Neural crest cell (in vitro differentiated cells): ENCODE data around the gene CRHBP. TPM values are rescaled to one million over a fixed set of nuclear protein-coding genes. Genes with fewer than 3 reads are reported as not detected.
A peak's percentile ranks its signal among the peaks of the same experiment; 100 is the strongest.
"Not testable (repeated sequence)": the region's sequence is repeated elsewhere in the genome, so short reads cannot be mapped to it uniquely, and the experiment has no call there.

Experiments used
- DNase-seq: peaks from one replicate; pipeline ENCODE4 v3.0.0; 2021; ENCODE audit warnings: low read depth, mixed read lengths, low spot score
- H3K27ac Mint-ChIP-seq: one replicate; pipeline ENCODE4 v1.8.0; 2021; ENCODE audit warnings: mild to moderate bottlenecking, mixed read lengths; ENCODE audit not compliant: unreplicated experiment
- H3K27me3 Mint-ChIP-seq: 2 replicates; pipeline ENCODE4 v1.8.0; 2021; ENCODE audit warnings: low read depth, mild to moderate bottlenecking, mixed read lengths
- H3K36me3 Mint-ChIP-seq: 2 replicates; pipeline ENCODE4 v1.8.0; 2021; ENCODE audit warnings: low read depth, mild to moderate bottlenecking, mixed read lengths
- H3K4me1 Mint-ChIP-seq: 2 replicates; pipeline ENCODE4 v1.8.0; 2021; ENCODE audit warnings: mixed read lengths
- H3K4me3 Mint-ChIP-seq: one replicate; pipeline ENCODE4 v1.8.0; 2021; ENCODE audit warnings: mild to moderate bottlenecking, mixed read lengths
- H3K9me3 Mint-ChIP-seq: 2 replicates; pipeline ENCODE4 v1.8.0; 2021; ENCODE audit warnings: mixed read lengths
- total RNA-seq: library from RNA; stranded (reverse); gene quantifications from 2 replicates; pipeline ENCODE4 v1.2.1, GENCODE V29; 2021
- TF ChIP-seq, protein P1 (sequence below): fragments of 200-600 bp; sonication (generic); conservative IDR thresholded peaks from 2 replicates; pipeline ENCODE4 v1.5.0; 2021; ENCODE audit warnings: antibody characterized with exemption, mild to moderate bottlenecking

Gene CRHBP
- total RNA-seq, 1 donor from 2014 or later: 0.21 TPM

DNA sequence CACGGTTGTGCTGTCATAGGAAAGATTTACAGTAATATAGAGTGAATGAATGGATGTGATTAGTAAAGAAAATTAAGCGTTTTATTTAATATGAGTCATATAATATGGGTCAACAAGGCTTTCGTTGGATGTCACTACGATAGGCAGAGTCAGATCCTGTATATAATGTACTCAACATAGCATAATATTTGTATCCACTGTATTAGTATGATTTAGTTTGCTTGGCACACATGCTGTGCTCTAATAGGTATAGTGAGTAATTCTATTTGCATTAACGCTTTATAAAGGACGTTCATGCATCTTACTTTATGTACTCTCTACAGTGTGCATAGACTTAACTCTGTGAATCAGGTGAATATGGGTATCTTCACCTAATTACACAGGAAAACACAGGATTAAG lies 41.5 kb downstream of the CRHBP start:
- no peak for DNase-seq
- TF ChIP-seq, protein P1, sequence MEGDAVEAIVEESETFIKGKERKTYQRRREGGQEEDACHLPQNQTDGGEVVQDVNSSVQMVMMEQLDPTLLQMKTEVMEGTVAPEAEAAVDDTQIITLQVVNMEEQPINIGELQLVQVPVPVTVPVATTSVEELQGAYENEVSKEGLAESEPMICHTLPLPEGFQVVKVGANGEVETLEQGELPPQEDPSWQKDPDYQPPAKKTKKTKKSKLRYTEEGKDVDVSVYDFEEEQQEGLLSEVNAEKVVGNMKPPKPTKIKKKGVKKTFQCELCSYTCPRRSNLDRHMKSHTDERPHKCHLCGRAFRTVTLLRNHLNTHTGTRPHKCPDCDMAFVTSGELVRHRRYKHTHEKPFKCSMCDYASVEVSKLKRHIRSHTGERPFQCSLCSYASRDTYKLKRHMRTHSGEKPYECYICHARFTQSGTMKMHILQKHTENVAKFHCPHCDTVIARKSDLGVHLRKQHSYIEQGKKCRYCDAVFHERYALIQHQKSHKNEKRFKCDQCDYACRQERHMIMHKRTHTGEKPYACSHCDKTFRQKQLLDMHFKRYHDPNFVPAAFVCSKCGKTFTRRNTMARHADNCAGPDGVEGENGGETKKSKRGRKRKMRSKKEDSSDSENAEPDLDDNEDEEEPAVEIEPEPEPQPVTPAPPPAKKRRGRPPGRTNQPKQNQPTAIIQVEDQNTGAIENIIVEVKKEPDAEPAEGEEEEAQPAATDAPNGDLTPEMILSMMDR: no peak
- Mint-ChIP-seq H3K27ac (no peak overlapping the region), H3K4me3 (no peak overlapping the region), H3K36me3 (no peaks in the 10 kb centered on the region), H3K4me1 (no peaks in the 10 kb centered on the region), H3K9me3 (no peaks in the 10 kb centered on the region), H3K27me3 (peaks cover 11% of the 10 kb centered on the region)

DNA sequence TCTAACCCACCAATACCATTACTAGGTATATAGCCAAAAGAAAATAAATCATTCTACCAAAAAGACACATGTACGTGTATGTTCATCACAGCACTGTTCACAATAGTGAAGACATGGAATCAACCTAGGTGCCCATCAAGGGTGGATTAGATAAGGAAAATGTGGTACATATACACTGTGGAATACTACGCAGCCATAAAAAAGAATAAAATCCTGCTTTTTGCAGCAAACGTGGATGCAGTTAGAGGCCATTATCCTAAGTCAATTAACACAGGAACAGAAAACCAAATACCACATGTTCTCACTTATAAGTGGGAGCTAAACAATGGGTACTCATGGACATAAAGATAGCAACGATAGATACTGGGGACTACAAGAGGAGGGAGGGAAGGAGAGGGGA lies 45.4 kb downstream of the CRHBP start:
- DNase-seq, H3K9me3 Mint-ChIP-seq, H3K4me1 Mint-ChIP-seq, H3K36me3 Mint-ChIP-seq, H3K4me3 Mint-ChIP-seq, H3K27ac Mint-ChIP-seq: not testable (repeated sequence)
- H3K27me3 Mint-ChIP-seq: peaks cover 16% of the 10 kb centered on the region

DNA sequence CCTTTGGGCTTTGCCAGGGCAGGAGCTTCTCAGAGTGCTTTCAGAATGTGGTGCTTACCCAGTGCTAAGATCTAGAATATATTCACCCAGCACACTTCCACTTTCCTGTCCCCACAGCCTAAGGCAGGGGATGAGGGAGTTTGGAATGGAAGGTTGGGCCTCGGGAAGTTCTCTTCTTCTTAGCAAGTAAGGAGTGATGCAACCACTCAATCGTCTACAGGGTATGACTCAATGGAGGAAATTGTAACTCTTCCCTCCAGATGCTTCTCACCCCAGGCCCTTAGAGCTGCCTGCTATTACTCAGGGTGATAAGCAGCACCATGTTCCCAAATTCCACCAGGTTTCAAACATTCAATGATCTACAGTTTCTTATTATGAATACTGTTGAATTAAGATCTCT lies 46.6 kb downstream of the CRHBP start:
- H3K27ac Mint-ChIP-seq: no peak overlapping the region
- TF ChIP-seq, protein P1: no peak
- H3K27me3 Mint-ChIP-seq: peaks cover 18% of the 10 kb centered on the region
- H3K4me1 Mint-ChIP-seq: no peaks in the 10 kb centered on the region
- DNase-seq: no peak
- no peak overlapping the region for H3K4me3 Mint-ChIP-seq
- H3K9me3 Mint-ChIP-seq: no peaks in the 10 kb centered on the region
- no peaks in the 10 kb centered on the region for H3K36me3 Mint-ChIP-seq

DNA sequence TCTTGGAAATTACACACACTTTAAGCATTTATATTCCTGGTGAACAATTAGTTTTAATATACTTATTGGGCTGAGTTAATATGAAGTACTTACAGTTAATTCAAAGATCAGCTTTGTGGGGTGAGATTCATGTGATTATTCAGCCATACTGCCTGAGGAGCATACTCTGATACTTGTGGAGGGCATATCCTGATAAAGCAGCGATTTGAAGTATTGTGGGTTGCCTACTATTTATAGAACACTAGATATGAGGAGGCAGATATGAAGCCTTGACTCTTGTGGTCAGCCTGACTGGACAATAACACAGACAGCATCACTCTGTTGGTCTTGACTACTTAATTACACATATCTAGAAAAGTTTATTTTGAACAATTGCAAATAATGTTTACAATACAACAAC lies 50.4 kb downstream of the CRHBP start:
- DNase-seq: no peak
- Mint-ChIP-seq H3K4me1 (no peaks in the 10 kb centered on the region), H3K9me3 (peaks cover 2% of the 10 kb centered on the region), H3K4me3 (no peak overlapping the region), H3K27ac (no peak overlapping the region), H3K27me3 (peaks cover 15% of the 10 kb centered on the region), H3K36me3 (no peaks in the 10 kb centered on the region)
- TF ChIP-seq, protein P1: no peak

DNA sequence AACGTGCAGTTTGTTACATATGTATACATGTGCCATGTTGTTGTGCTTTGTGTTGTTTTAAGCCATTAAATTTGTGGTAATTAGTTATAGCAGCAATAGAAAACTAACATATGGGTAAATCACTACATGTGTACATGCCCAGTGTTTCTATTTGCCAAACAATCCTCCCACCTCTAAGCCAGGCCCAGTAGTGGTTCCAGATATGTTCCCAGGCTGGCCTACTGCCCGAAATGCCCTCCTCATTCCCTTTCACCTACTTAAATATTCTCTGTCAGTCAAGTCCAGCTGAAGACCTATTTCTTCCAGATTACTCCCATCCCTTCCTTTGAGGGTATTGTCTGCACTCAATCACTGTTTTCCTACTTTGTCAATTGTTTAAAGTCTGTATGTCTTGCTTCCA lies 53.3 kb downstream of the CRHBP start:
- Mint-ChIP-seq H3K36me3 (no peaks in the 10 kb centered on the region), H3K4me1 (no peaks in the 10 kb centered on the region)

DNA sequence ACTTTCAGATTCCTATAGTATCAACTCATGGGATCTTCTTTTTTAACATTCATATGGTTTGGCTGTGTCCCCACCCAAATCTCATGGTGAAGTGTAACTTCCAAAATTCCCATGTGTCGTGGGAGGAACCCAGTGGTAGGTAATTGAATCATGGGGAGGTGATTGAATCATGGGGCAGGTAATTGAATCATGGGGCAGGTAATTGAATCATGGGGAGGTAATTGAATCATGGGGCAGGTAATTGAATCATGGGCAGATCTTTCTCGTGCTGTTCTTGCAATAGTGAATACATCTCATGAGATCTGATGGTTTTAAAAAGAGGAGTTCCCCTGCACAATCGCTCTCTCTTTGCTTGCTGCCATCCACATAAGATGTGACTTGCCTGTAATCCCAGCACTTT lies 55.6 kb downstream of the CRHBP start:
- Mint-ChIP-seq H3K4me3 (peak overlapping the region; percentile 14), H3K27me3 (peaks cover 16% of the 10 kb centered on the region), H3K36me3 (no peaks in the 10 kb centered on the region), H3K4me1 (no peaks in the 10 kb centered on the region), H3K27ac (no peak overlapping the region), H3K9me3 (peaks cover 2% of the 10 kb centered on the region)
- no peak for DNase-seq
- TF ChIP-seq, protein P1: no peak

More for the DNA sequence above, 53.3 kb downstream of the CRHBP start:
- DNase-seq: no peak
- peaks cover 2% of the 10 kb centered on the region for H3K9me3 Mint-ChIP-seq
- H3K27ac Mint-ChIP-seq: no peak overlapping the region
- H3K4me3 Mint-ChIP-seq: no peak overlapping the region
- TF ChIP-seq, protein P1: no peak
- peaks cover 15% of the 10 kb centered on the region for H3K27me3 Mint-ChIP-seq
